SU-DHL-6 (cell line): ENCODE measurements around the gene IGSF1.

Experiments used
- H2AFZ ChIP-seq: fragments of 200-600 bp; sonication (generic); 2 replicates; pipeline ENCODE4 v1.6.1; 2014; ENCODE audit warnings: low read depth, mild to moderate bottlenecking, moderate library complexity, mixed read lengths, antibody characterized with exemption, low read length; ENCODE audit not compliant: severe bottlenecking
- H3F3A ChIP-seq: fragments of 200-600 bp; shearing (Covaris generic); 2 replicates; pipeline ENCODE4 v1.6.0; 2016; ENCODE audit warnings: antibody characterized with exemption, mild to moderate bottlenecking; ENCODE audit not compliant: insufficient read depth
- H3K27ac ChIP-seq: fragments of 200-600 bp; sonication (generic); 2 replicates; pipeline ENCODE4 v1.5.1; 2016; ENCODE audit warnings: low read depth, mild to moderate bottlenecking, low read length, moderate library complexity, mixed read lengths
- H3K27me3 ChIP-seq: fragments of 200-600 bp; sonication (generic), shearing (Covaris generic); 2 replicates; pipeline ENCODE4 v1.6.0; 2014; ENCODE audit warnings: mild to moderate bottlenecking, low read length
- H3K36me3 ChIP-seq: fragments of 200-600 bp; sonication (generic); 2 replicates; pipeline ENCODE4 v1.6.1; 2014; ENCODE audit warnings: mild to moderate bottlenecking, low read length, mixed read lengths
- H3K4me2 ChIP-seq: fragments of 300-600, 200-600 bp; shearing (Covaris generic), sonication (generic); 2 replicates; pipeline ENCODE4 v1.6.0; 2014; ENCODE audit warnings: low read length, low read depth, mild to moderate bottlenecking; ENCODE audit not compliant: poor library complexity, severe bottlenecking
- H3K4me3 ChIP-seq: fragments of 200-600 bp; sonication (generic); 2 replicates; pipeline ENCODE4 v1.5.1; 2014; ENCODE audit warnings: antibody characterized with exemption, low read length, mild to moderate bottlenecking, mixed read lengths; ENCODE audit not compliant: insufficient read depth, poor library complexity, severe bottlenecking
- H3K79me2 ChIP-seq: fragments of 200-600 bp; sonication (generic); 2 replicates; pipeline ENCODE4 v1.6.1; 2014; ENCODE audit warnings: mild to moderate bottlenecking, low read length, moderate library complexity; ENCODE audit not compliant: insufficient read depth
- H3K9ac ChIP-seq: fragments of 200-600 bp; sonication (generic); 2 replicates; pipeline ENCODE4 v1.7.0; 2014; ENCODE audit warnings: mild to moderate bottlenecking, low read length
- H3K9me2 ChIP-seq: fragments of 200-600 bp; sonication (generic); replicated peaks from 2 replicates; pipeline ENCODE4 v1.6.1; 2014; ENCODE audit warnings: low read length; ENCODE audit not compliant: insufficient read depth
- H3K9me3 ChIP-seq: fragments of 200-600 bp; sonication (generic); 2 replicates; pipeline ENCODE4 v1.6.1; 2014; ENCODE audit warnings: low read length, mixed read lengths; ENCODE audit not compliant: insufficient read depth
- H4K20me1 ChIP-seq: fragments of 200-600 bp; sonication (generic); 2 replicates; pipeline ENCODE4 v1.6.1; 2014; ENCODE audit warnings: low read depth, mild to moderate bottlenecking, antibody characterized with exemption, low read length, moderate library complexity, mixed read lengths
- EZH2phosphoT487 ChIP-seq: fragments of 200-600 bp; sonication (generic), shearing (Covaris generic); conservative IDR thresholded peaks from 2 replicates; pipeline ENCODE4 v1.6.1; 2018; ENCODE audit warnings: mild to moderate bottlenecking, antibody characterized with exemption, low read length, moderate library complexity, mixed read lengths
- TF ChIP-seq, protein P1 (sequence below): fragments of 200-600 bp; sonication (generic); IDR thresholded peaks from one replicate; pipeline ENCODE4 v1.5.1; 2017; ENCODE audit warnings: antibody characterized with exemption, mild to moderate bottlenecking, low read length, moderate library complexity; ENCODE audit not compliant: insufficient read depth, poor library complexity, severe bottlenecking

The IGSF1 gene

DNA sequence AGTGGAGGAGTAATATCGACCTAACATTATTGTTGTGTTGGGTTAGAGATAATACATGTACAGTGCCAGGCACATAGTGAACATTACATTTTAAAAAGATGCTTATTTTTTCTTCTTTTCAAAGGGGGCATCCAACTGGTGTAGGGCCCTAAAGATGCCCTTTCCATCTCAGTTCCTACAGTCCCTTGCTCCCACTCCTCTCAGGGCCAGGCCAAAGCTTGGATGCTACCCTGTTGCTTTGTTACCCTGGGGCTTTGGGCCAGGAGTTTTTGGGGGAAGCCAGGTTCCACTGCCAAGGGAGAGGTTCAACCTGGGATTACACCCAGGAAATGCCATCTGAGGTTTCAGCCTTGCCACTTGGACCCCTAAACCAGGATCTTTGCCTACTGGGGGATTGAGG lies 918 bp downstream of the IGSF1 start:
- Histone ChIP-seq H3K4me2 (no peak overlapping the region), H3K9me2 (no peaks in the 10 kb centered on the region), H3K9ac (no peak overlapping the region), H2AFZ (no peak overlapping the region), H3K27me3 (no peaks in the 10 kb centered on the region), H3K36me3 (no peaks in the 10 kb centered on the region), H4K20me1 (no peaks in the 10 kb centered on the region), H3K79me2 (no peaks in the 10 kb centered on the region), H3K9me3 (no peaks in the 10 kb centered on the region), H3K27ac (no peak overlapping the region), H3F3A (no peaks in the 10 kb centered on the region), H3K4me3 (no peak overlapping the region)
- no peak for TF ChIP-seq EZH2phosphoT487
- TF ChIP-seq, protein P1, sequence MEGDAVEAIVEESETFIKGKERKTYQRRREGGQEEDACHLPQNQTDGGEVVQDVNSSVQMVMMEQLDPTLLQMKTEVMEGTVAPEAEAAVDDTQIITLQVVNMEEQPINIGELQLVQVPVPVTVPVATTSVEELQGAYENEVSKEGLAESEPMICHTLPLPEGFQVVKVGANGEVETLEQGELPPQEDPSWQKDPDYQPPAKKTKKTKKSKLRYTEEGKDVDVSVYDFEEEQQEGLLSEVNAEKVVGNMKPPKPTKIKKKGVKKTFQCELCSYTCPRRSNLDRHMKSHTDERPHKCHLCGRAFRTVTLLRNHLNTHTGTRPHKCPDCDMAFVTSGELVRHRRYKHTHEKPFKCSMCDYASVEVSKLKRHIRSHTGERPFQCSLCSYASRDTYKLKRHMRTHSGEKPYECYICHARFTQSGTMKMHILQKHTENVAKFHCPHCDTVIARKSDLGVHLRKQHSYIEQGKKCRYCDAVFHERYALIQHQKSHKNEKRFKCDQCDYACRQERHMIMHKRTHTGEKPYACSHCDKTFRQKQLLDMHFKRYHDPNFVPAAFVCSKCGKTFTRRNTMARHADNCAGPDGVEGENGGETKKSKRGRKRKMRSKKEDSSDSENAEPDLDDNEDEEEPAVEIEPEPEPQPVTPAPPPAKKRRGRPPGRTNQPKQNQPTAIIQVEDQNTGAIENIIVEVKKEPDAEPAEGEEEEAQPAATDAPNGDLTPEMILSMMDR = no peak

DNA sequence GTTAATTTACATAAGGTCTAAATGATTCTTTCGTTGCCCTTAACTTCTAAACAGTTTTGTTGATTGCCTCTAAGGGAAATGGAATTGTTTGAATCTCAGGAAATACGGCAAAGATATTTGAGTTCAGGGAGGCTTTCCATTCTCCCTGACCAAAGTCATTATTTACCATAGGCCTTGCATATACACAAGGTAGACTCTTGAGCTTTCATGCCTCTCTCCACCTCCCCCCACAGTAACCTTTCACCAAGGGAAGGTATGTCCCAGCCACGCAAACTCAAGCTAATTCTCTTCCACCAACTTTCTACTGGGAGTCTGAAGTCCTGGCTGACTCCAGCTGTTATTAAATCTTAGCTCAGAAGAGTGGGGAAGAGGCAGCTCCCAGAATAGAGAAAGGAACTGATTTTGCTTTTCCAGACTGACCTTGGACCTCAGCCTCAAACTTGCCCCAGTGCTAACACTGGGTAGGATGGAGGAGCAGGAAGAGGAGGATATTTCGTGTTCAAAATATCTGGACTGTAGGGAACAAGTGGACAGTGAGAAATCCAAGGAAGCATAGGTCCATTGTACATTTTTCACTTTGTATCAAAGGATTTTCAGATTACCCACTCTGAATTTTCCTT lies 1.4 kb downstream of the IGSF1 start:
- Histone ChIP-seq H3K4me3 (no peak overlapping the region), H3K9me3 (no peaks in the 10 kb centered on the region), H3K27me3 (no peaks in the 10 kb centered on the region), H3K4me2 (no peak overlapping the region), H4K20me1 (no peaks in the 10 kb centered on the region), H3K9ac (no peak overlapping the region), H3K36me3 (no peaks in the 10 kb centered on the region), H3K9me2 (no peaks in the 10 kb centered on the region), H3K79me2 (no peaks in the 10 kb centered on the region), H3F3A (no peaks in the 10 kb centered on the region), H3K27ac (no peak overlapping the region), H2AFZ (no peak overlapping the region)
- TF ChIP-seq, protein P1 = no peak

DNA sequence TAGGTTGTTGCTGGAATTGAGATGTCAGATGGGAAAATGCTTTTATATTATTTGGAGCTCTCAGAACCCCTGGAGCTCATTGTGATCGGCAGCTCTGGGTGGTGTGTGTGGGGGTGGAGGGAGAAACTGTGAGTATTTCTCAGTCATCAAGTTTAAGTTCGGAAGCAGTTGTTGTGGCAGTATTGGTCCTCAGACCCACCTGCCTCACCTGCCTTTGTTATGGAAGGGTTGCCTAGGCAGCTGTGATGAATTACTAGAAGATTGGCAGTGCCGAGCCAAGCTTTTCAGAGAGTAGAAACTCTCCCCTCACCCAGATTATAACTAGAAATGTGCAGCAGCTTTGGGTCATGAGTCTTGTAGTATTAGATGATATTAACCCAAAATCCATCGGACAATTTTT lies 9.5 kb downstream of the IGSF1 start:
- Histone ChIP-seq H3K27ac (no peak overlapping the region), H3F3A (no peaks in the 10 kb centered on the region), H2AFZ (no peak overlapping the region), H3K27me3 (no peaks in the 10 kb centered on the region), H3K9ac (no peak overlapping the region), H3K4me2 (no peak overlapping the region), H3K79me2 (no peaks in the 10 kb centered on the region), H3K4me3 (no peak overlapping the region), H3K9me3 (no peaks in the 10 kb centered on the region), H3K9me2 (no peaks in the 10 kb centered on the region), H3K36me3 (no peaks in the 10 kb centered on the region), H4K20me1 (no peaks in the 10 kb centered on the region)
- TF ChIP-seq, protein P1 = no peak
- no peak for TF ChIP-seq EZH2phosphoT487
